Measurements from ENCODE around the gene TPBGL.

TPBGL gene, protein sequence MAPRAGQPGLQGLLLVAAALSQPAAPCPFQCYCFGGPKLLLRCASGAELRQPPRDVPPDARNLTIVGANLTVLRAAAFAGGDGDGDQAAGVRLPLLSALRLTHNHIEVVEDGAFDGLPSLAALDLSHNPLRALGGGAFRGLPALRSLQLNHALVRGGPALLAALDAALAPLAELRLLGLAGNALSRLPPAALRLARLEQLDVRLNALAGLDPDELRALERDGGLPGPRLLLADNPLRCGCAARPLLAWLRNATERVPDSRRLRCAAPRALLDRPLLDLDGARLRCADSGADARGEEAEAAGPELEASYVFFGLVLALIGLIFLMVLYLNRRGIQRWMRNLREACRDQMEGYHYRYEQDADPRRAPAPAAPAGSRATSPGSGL

DNA sequence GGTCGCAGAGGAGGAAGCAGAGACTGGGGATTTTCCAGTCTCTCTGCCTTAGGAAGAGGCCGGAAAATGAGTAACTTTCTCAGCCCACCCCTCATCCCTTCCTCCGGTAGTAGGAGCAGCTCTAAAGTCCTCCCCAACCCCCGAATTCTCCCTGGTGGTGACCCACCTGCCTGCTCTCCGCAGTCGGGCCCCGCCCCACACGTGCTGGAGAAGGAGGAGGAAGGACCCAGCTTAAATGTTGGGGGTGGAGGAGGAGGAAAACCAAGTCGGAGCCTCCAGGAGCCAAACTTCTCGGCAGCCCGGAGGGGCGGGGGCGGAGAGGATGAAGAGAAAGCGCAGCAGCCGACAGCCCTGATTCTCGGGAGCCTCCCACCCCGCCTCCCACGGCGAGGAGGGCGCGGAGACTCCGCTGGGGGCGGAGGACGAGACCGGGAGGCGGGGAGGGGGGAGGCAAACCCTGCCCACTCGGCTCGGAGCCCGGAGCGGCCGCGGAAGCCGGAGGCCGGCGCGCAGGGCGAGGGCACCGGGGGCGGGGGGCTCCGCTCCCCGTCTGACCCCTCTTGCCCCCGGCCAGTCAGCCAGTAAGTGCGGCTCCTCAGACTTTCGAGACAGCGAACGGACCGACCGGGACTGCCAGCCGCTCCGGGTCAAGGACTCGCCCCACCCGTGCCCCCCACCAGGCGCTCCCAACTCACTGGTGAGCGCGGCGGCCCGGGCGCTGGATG lies at the start of gene TPBGL:
TPBGL (plus strand) TSS at position 464 of the 725 bp plus-strand sequence. CDS start 276 bp downstream, outside the sequence.
- no peak for FAIRE-seq

DNA sequence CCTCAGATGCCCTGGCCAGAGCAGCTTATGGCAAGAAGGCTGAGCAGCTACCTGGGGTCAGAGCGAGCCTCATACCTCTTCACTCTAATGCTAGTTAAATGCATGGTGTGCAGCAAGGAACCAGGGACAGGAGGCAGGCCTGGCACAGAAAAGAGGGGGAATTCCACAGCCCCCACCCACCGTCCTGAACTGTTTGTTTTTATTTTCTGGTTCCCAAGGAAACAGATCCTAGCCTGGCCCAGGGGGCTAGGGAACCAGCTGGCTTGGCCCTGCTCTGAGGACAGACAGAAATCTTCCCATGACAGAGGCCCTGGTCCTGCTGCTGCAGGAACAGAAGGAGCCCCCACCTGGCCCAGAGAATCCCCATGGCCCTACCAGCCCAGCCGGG lies 49.2 kb upstream of the TPBGL start:
- TF ChIP-seq, protein P1, sequence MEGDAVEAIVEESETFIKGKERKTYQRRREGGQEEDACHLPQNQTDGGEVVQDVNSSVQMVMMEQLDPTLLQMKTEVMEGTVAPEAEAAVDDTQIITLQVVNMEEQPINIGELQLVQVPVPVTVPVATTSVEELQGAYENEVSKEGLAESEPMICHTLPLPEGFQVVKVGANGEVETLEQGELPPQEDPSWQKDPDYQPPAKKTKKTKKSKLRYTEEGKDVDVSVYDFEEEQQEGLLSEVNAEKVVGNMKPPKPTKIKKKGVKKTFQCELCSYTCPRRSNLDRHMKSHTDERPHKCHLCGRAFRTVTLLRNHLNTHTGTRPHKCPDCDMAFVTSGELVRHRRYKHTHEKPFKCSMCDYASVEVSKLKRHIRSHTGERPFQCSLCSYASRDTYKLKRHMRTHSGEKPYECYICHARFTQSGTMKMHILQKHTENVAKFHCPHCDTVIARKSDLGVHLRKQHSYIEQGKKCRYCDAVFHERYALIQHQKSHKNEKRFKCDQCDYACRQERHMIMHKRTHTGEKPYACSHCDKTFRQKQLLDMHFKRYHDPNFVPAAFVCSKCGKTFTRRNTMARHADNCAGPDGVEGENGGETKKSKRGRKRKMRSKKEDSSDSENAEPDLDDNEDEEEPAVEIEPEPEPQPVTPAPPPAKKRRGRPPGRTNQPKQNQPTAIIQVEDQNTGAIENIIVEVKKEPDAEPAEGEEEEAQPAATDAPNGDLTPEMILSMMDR (IDR thresholded peaks at IDR 0.05; ENCODE audit: insufficient read depth, missing control alignments): no peak
- DNase-seq (ENCODE audit: insufficient read length, low spot score) (no peak), FAIRE-seq (no peak)

More for the DNA sequence above, at the start of gene TPBGL:
- TF ChIP-seq, protein P1 (IDR thresholded peaks at IDR 0.05; ENCODE audit: insufficient read depth, missing control alignments): no peak
- peak; percentile 45 for DNase-seq (ENCODE audit: insufficient read length, low spot score)

DNA sequence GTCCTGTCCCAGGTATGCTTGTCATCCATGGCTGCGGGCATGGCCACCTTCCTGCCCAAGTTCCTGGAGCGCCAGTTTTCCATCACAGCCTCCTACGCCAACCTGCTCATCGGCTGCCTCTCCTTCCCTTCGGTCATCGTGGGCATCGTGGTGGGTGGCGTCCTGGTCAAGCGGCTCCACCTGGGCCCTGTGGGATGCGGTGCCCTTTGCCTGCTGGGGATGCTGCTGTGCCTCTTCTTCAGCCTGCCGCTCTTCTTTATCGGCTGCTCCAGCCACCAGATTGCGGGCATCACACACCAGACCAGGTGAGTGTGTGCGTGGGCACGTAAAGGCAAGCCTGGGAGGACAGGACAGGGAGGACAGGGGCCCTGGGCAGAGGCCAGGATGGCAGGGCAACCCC lies 47.3 kb upstream of the TPBGL start:
- TF ChIP-seq, protein P1 (IDR thresholded peaks at IDR 0.05; ENCODE audit: insufficient read depth, missing control alignments): no peak
- no peak for DNase-seq (ENCODE audit: insufficient read length, low spot score)
- no peak for FAIRE-seq

DNA sequence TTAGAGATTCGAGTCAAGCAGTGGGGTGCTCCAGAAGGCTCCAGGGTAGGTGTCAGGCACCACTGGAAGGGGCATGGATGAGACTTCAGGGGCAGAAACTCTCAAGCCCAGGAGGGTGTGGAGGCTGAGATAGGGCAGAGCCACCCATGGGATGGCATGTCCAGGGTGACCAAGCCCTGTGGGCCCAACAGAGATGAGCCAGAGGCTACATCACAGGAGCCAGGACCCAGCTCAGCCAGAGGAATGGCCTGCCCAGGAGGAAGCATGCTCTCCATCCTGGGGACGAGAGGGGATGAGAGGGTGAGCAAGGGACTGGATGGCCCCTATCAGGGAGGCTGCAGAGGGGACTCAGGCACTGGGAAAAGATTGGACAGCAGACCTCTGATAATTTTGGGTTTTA lies 46.9 kb upstream of the TPBGL start:
- FAIRE-seq (no peak), DNase-seq (ENCODE audit: insufficient read length, low spot score) (no peak)
- TF ChIP-seq, protein P1 (IDR thresholded peaks at IDR 0.05; ENCODE audit: insufficient read depth, missing control alignments): no peak

DNA sequence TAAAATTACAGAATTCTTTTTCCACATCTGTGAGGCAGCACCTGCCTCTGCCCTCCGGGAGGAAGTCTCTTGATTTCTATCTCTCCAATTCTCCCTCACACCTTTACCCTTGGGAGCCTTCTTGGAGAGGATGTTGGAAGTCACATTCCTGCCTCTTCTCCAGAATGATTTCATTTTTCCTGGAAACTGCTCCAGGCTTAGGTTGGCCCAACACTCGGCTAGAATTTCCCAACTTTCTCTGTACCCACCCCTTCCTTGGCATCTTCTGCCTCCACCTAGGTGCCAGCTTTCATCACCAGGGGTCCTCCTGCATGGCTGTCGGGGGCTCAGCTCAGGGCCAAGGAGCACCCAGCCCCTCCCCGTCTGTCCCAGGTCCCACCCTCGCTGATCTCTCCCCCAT lies 46.4 kb upstream of the TPBGL start:
- FAIRE-seq: no peak
- DNase-seq (ENCODE audit: insufficient read length, low spot score): no peak
- TF ChIP-seq, protein P1 (IDR thresholded peaks at IDR 0.05; ENCODE audit: insufficient read depth, missing control alignments): no peak

DNA sequence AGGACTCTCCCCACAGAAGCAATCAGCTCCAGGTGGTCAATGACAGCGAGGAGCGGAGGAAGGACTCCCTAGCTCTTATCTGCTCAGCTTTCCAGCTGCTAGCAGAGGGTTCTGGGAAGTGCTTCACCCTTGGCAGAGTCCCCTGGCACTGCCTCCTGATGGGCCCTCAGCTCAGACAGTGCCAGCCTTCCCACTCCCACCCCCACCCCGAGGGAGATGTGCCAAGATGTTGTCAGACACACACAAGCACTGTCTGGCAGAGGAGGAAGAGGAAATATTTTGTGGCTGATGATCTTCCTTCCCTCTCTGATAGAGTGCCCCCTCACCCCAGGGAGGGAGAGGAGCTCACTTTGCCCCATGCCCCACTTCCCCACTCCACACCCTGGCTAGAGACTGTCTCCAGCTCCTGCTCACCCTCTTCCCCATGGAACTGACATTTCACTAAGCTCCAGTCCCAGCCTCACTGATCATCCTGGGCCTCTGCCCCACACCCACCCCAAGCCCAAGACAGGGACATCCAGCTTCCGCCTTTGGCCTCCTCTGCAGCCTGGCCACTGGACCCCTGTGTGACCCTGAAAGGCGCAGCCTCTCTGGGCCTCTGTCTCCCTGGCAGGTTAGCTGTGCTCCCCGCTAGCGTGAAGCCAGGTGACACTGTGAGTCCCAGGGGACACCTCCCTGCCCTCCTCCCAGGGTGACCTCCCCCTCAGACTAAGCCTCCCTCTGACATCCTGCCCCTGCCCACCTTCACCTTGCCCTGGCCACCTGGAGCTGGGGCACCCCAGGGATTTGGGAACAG lies 45.2 kb upstream of the TPBGL start:
- TF ChIP-seq, protein P1 (IDR thresholded peaks at IDR 0.05; ENCODE audit: insufficient read depth, missing control alignments): no peak
- FAIRE-seq: no peak
- no peak for DNase-seq (ENCODE audit: insufficient read length, low spot score)

Data from D721Med (cell line).